Left ventricle myocardium inferior (tissue), 1 donor: ENCODE data around the gene FIGLA. TPM values are rescaled to one million over a fixed set of nuclear protein-coding genes. Genes with fewer than 3 reads are reported as not detected.

Experiments used
- DNase-seq: peaks from one replicate; pipeline ENCODE4 v3.0.0-alpha.2; 2020
- H3K27ac ChIP-seq: fragments of 200-600 bp; replicated peaks from 2 replicates; pipeline ENCODE4 v1.8.0; 2021
- H3K27me3 ChIP-seq: fragments of 200-600 bp; 2 replicates; pipeline ENCODE4 v1.8.0; 2021; ENCODE audit warnings: low read depth
- H3K36me3 ChIP-seq: fragments of 200-600 bp; 2 replicates; pipeline ENCODE4 v1.8.0; 2021
- H3K4me1 ChIP-seq: fragments of 200-600 bp; 2 replicates; pipeline ENCODE4 v1.8.0; 2021
- H3K4me3 ChIP-seq: fragments of 200-600 bp; 2 replicates; pipeline ENCODE4 v1.8.0; 2021; ENCODE audit warnings: mild to moderate bottlenecking, moderate library complexity
- H3K9me3 ChIP-seq: fragments of 200-600 bp; replicated peaks from 2 replicates; pipeline ENCODE4 v1.8.0; 2021
- intact Hi-C: fragments of 100-400 bp; cut with micrococcal nuclease; formaldehyde crosslinking; loops from one replicate; pipeline ENCODE4 v1.11.0; 2022
- total RNA-seq: library from RNA; stranded (reverse); fragmentation: NEBNext Ultra II Directional; extraction: Animal tissue kit (Norgen Biotek cat#: 25700); gene quantifications from one replicate; pipeline ENCODE4 v1.2.1, GENCODE V29; 2021
- TF ChIP-seq, protein P1 (sequence below): fragments of 200-600 bp; IDR thresholded peaks from 2 replicates; pipeline ENCODE4 v1.8.0; 2021; ENCODE audit warnings: antibody characterized with exemption, mild to moderate bottlenecking, borderline replicate concordance
- donor health status: DM: no; HTN: yes; CAD: no; lungs with severe emphysema.

The FIGLA gene
- total RNA-seq, 1 donor from 2014 or later = not detected

DNA sequence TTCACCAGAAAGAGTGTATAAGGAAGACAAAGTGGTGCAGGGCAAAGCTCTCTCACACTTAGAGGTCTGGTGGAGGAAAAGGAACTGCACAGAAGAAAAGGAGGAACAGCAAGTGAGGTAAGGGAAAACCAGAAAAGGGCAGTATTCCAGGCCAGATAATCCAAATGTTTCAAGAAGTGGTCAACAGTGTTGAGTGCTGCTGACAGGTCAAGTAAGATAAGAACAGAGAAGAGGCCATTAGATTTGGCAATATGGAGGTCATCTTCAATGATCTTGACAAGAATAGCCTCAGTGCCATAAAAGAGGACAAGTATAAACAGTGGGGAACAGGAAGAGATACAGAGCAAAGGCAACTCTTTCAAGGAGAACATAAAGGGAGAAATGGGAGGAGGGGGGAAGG lies 37.4 kb downstream of the FIGLA start:
- H3K27ac ChIP-seq = no peak overlapping the region
- no peaks in the 10 kb centered on the region for H3K4me1 ChIP-seq
- no peaks in the 10 kb centered on the region for H3K36me3 ChIP-seq
- H3K9me3 ChIP-seq = no peaks in the 10 kb centered on the region
- no peak for DNase-seq
- H3K27me3 ChIP-seq = peaks cover 73% of the 10 kb centered on the region
- intact Hi-C loops = no loop called here
- H3K4me3 ChIP-seq = no peak overlapping the region
- TF ChIP-seq, protein P1, sequence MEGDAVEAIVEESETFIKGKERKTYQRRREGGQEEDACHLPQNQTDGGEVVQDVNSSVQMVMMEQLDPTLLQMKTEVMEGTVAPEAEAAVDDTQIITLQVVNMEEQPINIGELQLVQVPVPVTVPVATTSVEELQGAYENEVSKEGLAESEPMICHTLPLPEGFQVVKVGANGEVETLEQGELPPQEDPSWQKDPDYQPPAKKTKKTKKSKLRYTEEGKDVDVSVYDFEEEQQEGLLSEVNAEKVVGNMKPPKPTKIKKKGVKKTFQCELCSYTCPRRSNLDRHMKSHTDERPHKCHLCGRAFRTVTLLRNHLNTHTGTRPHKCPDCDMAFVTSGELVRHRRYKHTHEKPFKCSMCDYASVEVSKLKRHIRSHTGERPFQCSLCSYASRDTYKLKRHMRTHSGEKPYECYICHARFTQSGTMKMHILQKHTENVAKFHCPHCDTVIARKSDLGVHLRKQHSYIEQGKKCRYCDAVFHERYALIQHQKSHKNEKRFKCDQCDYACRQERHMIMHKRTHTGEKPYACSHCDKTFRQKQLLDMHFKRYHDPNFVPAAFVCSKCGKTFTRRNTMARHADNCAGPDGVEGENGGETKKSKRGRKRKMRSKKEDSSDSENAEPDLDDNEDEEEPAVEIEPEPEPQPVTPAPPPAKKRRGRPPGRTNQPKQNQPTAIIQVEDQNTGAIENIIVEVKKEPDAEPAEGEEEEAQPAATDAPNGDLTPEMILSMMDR = no peak

DNA sequence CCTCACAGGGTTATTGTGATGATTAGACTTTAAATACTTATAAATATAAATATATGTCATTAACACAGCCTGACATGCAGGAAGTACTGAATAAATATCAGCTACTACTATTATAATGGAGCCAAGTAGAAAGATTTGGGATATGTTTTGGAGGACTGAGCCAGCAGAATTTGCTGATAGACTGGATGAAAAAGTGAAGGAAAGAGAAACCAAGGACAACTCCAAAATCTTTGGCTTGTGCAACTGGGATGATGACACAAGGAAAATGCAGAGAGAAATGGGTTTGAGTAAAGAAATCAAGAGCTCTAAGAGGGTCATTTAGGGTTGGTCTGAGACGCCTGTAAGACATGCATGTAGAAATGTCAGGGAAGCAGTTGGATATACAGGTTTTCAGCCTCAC lies 38.0 kb downstream of the FIGLA start:
- Histone ChIP-seq H3K9me3 (no peaks in the 10 kb centered on the region), H3K27ac (no peak overlapping the region), H3K27me3 (peaks cover 68% of the 10 kb centered on the region), H3K4me3 (no peak overlapping the region), H3K4me1 (no peaks in the 10 kb centered on the region), H3K36me3 (no peaks in the 10 kb centered on the region)
- TF ChIP-seq, protein P1 = no peak
- intact Hi-C loops = no loop called here
- DNase-seq = no peak

- intact Hi-C loops = no loop called here
- no peaks in the 10 kb centered on the region for H3K36me3 ChIP-seq
- TF ChIP-seq, protein P1 = no peak
- no peak overlapping the region for H3K27ac ChIP-seq
- H3K4me3 ChIP-seq = no peak overlapping the region
- H3K27me3 ChIP-seq = peaks cover 63% of the 10 kb centered on the region
- no peaks in the 10 kb centered on the region for H3K9me3 ChIP-seq
- no peaks in the 10 kb centered on the region for H3K4me1 ChIP-seq
- no peak for DNase-seq
Measured at GRCh38 chr2:70751881-70752280, 38.6 kb downstream of the FIGLA start.

DNA sequence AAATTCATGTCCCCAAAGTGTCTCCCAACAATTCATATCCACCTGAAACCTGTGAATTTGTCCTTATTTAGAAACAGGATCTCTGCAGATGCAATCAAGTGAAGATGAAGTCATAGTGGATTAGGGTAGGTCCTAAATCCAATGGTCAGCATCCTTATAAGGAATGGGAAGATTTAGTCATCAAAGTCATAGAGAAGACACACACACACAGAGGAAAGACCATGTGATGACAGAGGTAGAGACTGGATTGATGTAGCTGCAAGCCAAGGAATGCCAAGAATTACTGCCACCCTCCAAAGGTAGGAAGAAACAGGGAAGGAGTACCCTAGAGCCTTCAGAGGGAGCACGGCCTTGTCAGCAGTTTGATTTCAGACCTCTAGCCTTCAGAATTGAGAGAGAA lies 40.1 kb downstream of the FIGLA start:
- TF ChIP-seq, protein P1 = no peak

DNA sequence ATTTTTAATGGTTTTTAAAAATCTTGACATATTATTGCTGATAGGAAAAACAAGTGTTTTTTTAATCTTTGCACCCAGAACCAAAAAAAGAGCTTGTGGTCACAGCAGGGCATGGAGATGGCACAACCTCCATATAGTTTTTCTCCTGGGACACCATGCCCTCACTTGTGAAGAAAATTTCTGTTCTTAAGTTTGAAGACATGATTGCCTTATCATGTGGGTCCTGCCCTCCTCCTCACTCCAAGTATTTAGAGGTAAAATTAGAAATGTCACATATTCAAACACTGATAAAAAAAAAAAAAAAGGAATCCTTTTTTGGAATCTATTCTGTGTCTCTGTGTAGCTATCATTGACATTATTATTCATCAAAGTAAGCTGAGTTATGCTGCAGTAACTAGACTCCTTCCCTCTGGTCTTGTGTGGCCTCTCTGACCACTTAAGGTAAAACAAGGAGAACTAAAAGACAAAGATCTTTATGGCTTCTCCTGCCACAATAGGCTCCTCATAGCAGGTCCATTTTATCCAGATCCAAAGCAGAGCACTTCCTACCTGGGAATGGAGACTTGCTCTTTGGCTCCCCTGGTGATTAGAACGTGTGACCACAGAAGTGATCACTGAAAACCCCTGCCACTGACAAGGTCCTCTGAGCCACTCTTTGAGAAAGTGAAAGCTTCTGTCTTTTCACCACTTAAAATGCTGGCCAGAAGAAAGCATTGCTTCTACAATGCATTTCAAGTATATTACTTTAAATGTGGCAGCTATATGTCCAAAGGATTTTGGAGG lies 42.2 kb downstream of the FIGLA start:
- no peak for DNase-seq
- TF ChIP-seq, protein P1 = no peak

More for the DNA sequence above, 40.1 kb downstream of the FIGLA start:
- H3K27ac ChIP-seq = no peak overlapping the region
- H3K36me3 ChIP-seq = no peaks in the 10 kb centered on the region
- no peak for DNase-seq
- intact Hi-C loops = no loop called here
- no peak overlapping the region for H3K4me3 ChIP-seq
- no peaks in the 10 kb centered on the region for H3K9me3 ChIP-seq
- peaks cover 47% of the 10 kb centered on the region for H3K27me3 ChIP-seq
- H3K4me1 ChIP-seq = no peaks in the 10 kb centered on the region

More for the DNA sequence above, 42.2 kb downstream of the FIGLA start:
- no peaks in the 10 kb centered on the region for H3K9me3 ChIP-seq
- intact Hi-C loops = no loop called here
- no peak overlapping the region for H3K4me3 ChIP-seq
- peaks cover 31% of the 10 kb centered on the region for H3K27me3 ChIP-seq
- no peaks in the 10 kb centered on the region for H3K4me1 ChIP-seq
- H3K36me3 ChIP-seq = no peaks in the 10 kb centered on the region
- no peak overlapping the region for H3K27ac ChIP-seq
